IMR-90 (cell line): ENCODE measurements around the gene F2RL1. TPM values are rescaled to one million over a fixed set of nuclear protein-coding genes. Genes with fewer than 3 reads are reported as not detected.
"Not testable (repeated sequence)": the region's sequence is repeated elsewhere in the genome, so short reads cannot be mapped to it uniquely, and the experiment has no call there.

ENCODE experiments used
- ATAC-seq: fragments of 200-7000 bp; cut with Tn5 transposase; 2 replicates; pipeline ENCODE4 v1.9.1; 2020; ENCODE audit warnings: low read depth, mild to moderate bottlenecking, moderate library complexity
- BruUV-seq: library from RNA; stranded (reverse); fragments of 400-500 nt; replicated peaks from 2 replicates; lab custom pipeline; 2021; lab: Mats Ljungman, UMichigan
- CTCF ChIA-PET: fragments of 300-600 bp; formaldehyde crosslinking; extraction: SDS; loops from one replicate; lab custom pipeline; 2021; ENCODE audit warnings: antibody characterized with exemption; lab: Yijun Ruan, JAX
- POLR2A ChIA-PET: fragments of 300-600 bp; sonication (Branson Sonifier 250); formaldehyde crosslinking; loops from one replicate; lab custom pipeline; 2022; ENCODE audit warnings: antibody characterized with exemption; ENCODE audit not compliant: unreplicated experiment; lab: Charles Lee
- DNase-seq: peaks from one replicate; pipeline ENCODE4 v3.0.0; 2013
- H2AFZ ChIP-seq: replicated peaks from 2 replicates; pipeline ENCODE3; 2013; ENCODE audit warnings: low read length, mild to moderate bottlenecking; ENCODE audit not compliant: poor library complexity
- H2AK5ac ChIP-seq: 2 replicates; pipeline ENCODE4 v1.6.1; 2013; ENCODE audit warnings: low read depth, low read length, inconsistent platforms
- H2AK9ac ChIP-seq: replicated peaks from 2 replicates; pipeline ENCODE3; 2013; ENCODE audit warnings: mild to moderate bottlenecking, low read depth, low read length, moderate library complexity; ENCODE audit not compliant: poor library complexity
- H2BK120ac ChIP-seq: 2 replicates; pipeline ENCODE4 v1.6.1; 2013; ENCODE audit warnings: low read depth, low read length, inconsistent platforms
- H2BK15ac ChIP-seq: 3 replicates; pipeline ENCODE4 v1.6.1; 2013; ENCODE audit warnings: low read depth, low read length, inconsistent platforms
- H2BK20ac ChIP-seq: 2 replicates; pipeline ENCODE4 v1.6.1; 2013; ENCODE audit warnings: low read depth, mild to moderate bottlenecking, inconsistent platforms, low read length, moderate library complexity
- H2BK5ac ChIP-seq: 2 replicates; pipeline ENCODE4 v1.6.1; 2013; ENCODE audit warnings: mild to moderate bottlenecking, low read depth, low read length, inconsistent platforms; ENCODE audit not compliant: poor library complexity, severe bottlenecking
- H3K14ac ChIP-seq: replicated peaks from 2 replicates; pipeline ENCODE4 v1.6.1; 2013; ENCODE audit warnings: low read depth, low read length, inconsistent platforms
- H3K18ac ChIP-seq: 2 replicates; pipeline ENCODE4 v1.6.1; 2013; ENCODE audit warnings: low read depth, low read length, control low read depth
- H3K23ac ChIP-seq: 2 replicates; pipeline ENCODE4 v1.6.1; 2013; ENCODE audit warnings: low read depth, low read length, inconsistent platforms
- H3K27ac ChIP-seq: 2 replicates; pipeline ENCODE4 v1.5.1; 2013; ENCODE audit warnings: mild to moderate bottlenecking, control low read depth, low read length; ENCODE audit not compliant: insufficient read depth
- H3K27me3 ChIP-seq: 2 replicates; pipeline ENCODE4 v1.6.1; 2013; ENCODE audit warnings: low read length; ENCODE audit not compliant: control insufficient read depth, insufficient read depth
- H3K36me3 ChIP-seq: 2 replicates; pipeline ENCODE4 v1.6.1; 2013; ENCODE audit warnings: low read length, mixed read lengths; ENCODE audit not compliant: control insufficient read depth, insufficient read depth
- H3K4ac ChIP-seq: 2 replicates; pipeline ENCODE4 v1.6.1; 2013; ENCODE audit warnings: low read depth, low read length, inconsistent platforms
- H3K4me1 ChIP-seq: 2 replicates; pipeline ENCODE4 v1.6.1; 2013; ENCODE audit warnings: low read length, mixed read lengths; ENCODE audit not compliant: control insufficient read depth, insufficient read depth
- H3K4me2 ChIP-seq: 2 replicates; pipeline ENCODE4 v1.6.1; 2013; ENCODE audit warnings: low read depth, mild to moderate bottlenecking, control low read depth, low read length, moderate library complexity
- H3K4me3 ChIP-seq: 2 replicates; pipeline ENCODE4 v1.5.1; 2013; ENCODE audit warnings: low read depth, mild to moderate bottlenecking, control low read depth, low read length, moderate library complexity; ENCODE audit not compliant: insufficient read depth
- H3K56ac ChIP-seq: 2 replicates; pipeline ENCODE4 v1.6.1; 2013; ENCODE audit warnings: low read length, inconsistent platforms; ENCODE audit not compliant: insufficient read depth; ENCODE audit errors: extremely low read depth
- H3K79me1 ChIP-seq, 2 experiments: 2 replicates each; pipeline ENCODE4 v1.6.1; 2013; ENCODE audit warnings: low read length in 2 of 2, inconsistent platforms in 1 of 2, low read depth in 1 of 2
- H3K9ac ChIP-seq: 2 replicates; pipeline ENCODE4 v1.6.1; 2013; ENCODE audit warnings: low read depth, low read length, control low read depth
- H3K9me1 ChIP-seq: 2 replicates; pipeline ENCODE4 v1.6.1; 2013; ENCODE audit warnings: low read length, inconsistent platforms; ENCODE audit not compliant: insufficient read depth
- H3K9me3 ChIP-seq: 2 replicates; pipeline ENCODE4 v1.6.1; 2013; ENCODE audit warnings: low read length; ENCODE audit not compliant: control insufficient read depth, insufficient read depth
- H4K20me1 ChIP-seq: 2 replicates; pipeline ENCODE4 v1.6.1; 2013; ENCODE audit warnings: low read length, inconsistent platforms; ENCODE audit not compliant: insufficient read depth
- H4K5ac ChIP-seq: 2 replicates; pipeline ENCODE4 v1.6.1; 2013; ENCODE audit warnings: mild to moderate bottlenecking, low read depth, low read length, control low read depth
- H4K8ac ChIP-seq, 2 experiments: 2 replicates each; pipeline ENCODE4 v1.6.1; 2013; ENCODE audit warnings: low read depth in 2 of 2, low read length in 2 of 2, control low read depth in 1 of 2, inconsistent platforms in 1 of 2
- H4K91ac ChIP-seq: 2 replicates; pipeline ENCODE4 v1.6.1; 2013; ENCODE audit warnings: low read depth, low read length, inconsistent platforms; ENCODE audit not compliant: insufficient read depth
- CEBPB ChIP-seq: IDR thresholded peaks from 2 replicates; pipeline ENCODE4 v1.6.1; 2012; ENCODE audit warnings: low read depth, low read length, improper control_type of control experiment
- FOS ChIP-seq: fragments of 150-350 bp; IDR thresholded peaks from 2 replicates; pipeline ENCODE4 v1.6.1; 2016; ENCODE audit warnings: low read depth, low read length
- POLR2A ChIP-seq: IDR thresholded peaks from 2 replicates; pipeline ENCODE4 v1.6.1; 2012; ENCODE audit warnings: mild to moderate bottlenecking, low read depth, low read length
- RAD21 ChIP-seq: IDR thresholded peaks from 2 replicates; pipeline ENCODE4 v1.6.1; 2012; ENCODE audit warnings: low read length, improper control_type of control experiment
- RCOR1 ChIP-seq: IDR thresholded peaks from 2 replicates; pipeline ENCODE4 v1.6.1; 2012; ENCODE audit warnings: mild to moderate bottlenecking, low read length, improper control_type of control experiment; ENCODE audit not compliant: insufficient replicate concordance
- RFX5 ChIP-seq: IDR thresholded peaks from 2 replicates; pipeline ENCODE4 v1.8.0; 2012; ENCODE audit warnings: low read depth, mild to moderate bottlenecking, low read length, moderate library complexity
- dilution Hi-C: fragments of 300-500 bp; cut with HindIII; formaldehyde crosslinking; loops from one replicate; pipeline ENCODE4 v1.14.3; 2018; ENCODE audit warnings: low sequenced_read_pairs; ENCODE audit not compliant: unreplicated experiment
- in situ Hi-C: fragments of 300-500 bp; cut with MboI; formaldehyde crosslinking; loops from 3 replicates; pipeline ENCODE4 v1.14.3; 2019; ENCODE audit warnings: low sequenced_read_pairs, inconsistent platforms, mixed read lengths
- intact Hi-C: fragments of 100-400 bp; cut with micrococcal nuclease; formaldehyde crosslinking; loops from 2 replicates; pipeline ENCODE4 v1.10.0; 2022
- polyA plus RNA-seq, 3 experiments: library from polyadenylated mRNA; depleted of rRNA; stranded (reverse); fragments of >200 nt; gene quantifications; 2 replicates each; pipeline ENCODE4 v1.2.3, GENCODE V29; 2012; ENCODE audit warnings: low replicate concordance in 1 of 3
- total RNA-seq: library from RNA; depleted of rRNA; stranded (reverse); fragments of >200 nt; gene quantifications from 2 replicates; pipeline ENCODE4 v1.2.3, GENCODE V29; 2012

The F2RL1 gene
- total and polyA plus RNA-seq, 2 of the 4 experiments (the other 2 are of a cell fraction): 5.6 to 12.4 TPM

- H2BK15ac ChIP-seq: no peak overlapping the region
- POLR2A ChIA-PET: no interaction called here
- no peaks in the 10 kb centered on the region for H3K9me3 ChIP-seq
- no peak overlapping the region for H4K8ac ChIP-seq
- no peaks in the 10 kb centered on the region for H3K79me1 ChIP-seq
- no peak overlapping the region for H2BK20ac ChIP-seq
- DNase-seq (no peak), ATAC-seq (no peak)
- H3K14ac ChIP-seq: no peak overlapping the region
- dilution Hi-C loops: no loop called here
- H3K27me3 ChIP-seq: no peaks in the 10 kb centered on the region
- no peak overlapping the region for H3K18ac ChIP-seq
- H3K36me3 ChIP-seq: no peaks in the 10 kb centered on the region
- no peaks in the 10 kb centered on the region for H4K20me1 ChIP-seq
- no peak overlapping the region for H3K4me3 ChIP-seq
- no peak overlapping the region for H2AK9ac ChIP-seq
- BruUV-seq: no TSS peak
- CTCF ChIA-PET: interaction anchor here (0.6 kb wide), 1 partner anchor 24 kb away, joined by 11 read pairs; no protein-coding TSS in a partner anchor
- no peak overlapping the region for H2AFZ ChIP-seq
- no peak overlapping the region for H3K27ac ChIP-seq
- no peak overlapping the region for H4K91ac ChIP-seq
- no peak overlapping the region for H3K4ac ChIP-seq
- H3K9me1 ChIP-seq: no peaks in the 10 kb centered on the region; the same call in 1 of the 2 replicates
- H2BK5ac ChIP-seq: no peak overlapping the region
- no peaks in the 10 kb centered on the region for H3K4me1 ChIP-seq
- no peak overlapping the region for H2BK120ac ChIP-seq
- TF ChIP-seq RAD21 (no peak), RCOR1 (no peak), FOS (no peak), CEBPB (no peak), POLR2A (no peak), RFX5 (no peak)
- H3K4me2 ChIP-seq: no peak overlapping the region
- no peak overlapping the region for H3K9ac ChIP-seq
- no peak overlapping the region for H4K5ac ChIP-seq
- in situ Hi-C loops: no loop called here
- H3K56ac ChIP-seq: no peak overlapping the region
- intact Hi-C loops: no loop called here
- H2AK5ac ChIP-seq: no peak overlapping the region
- no peak overlapping the region for H3K23ac ChIP-seq
Measured at GRCh38 chr5:76854644-76855043, 35.8 kb downstream of the F2RL1 start.

- H3K4me2 ChIP-seq, in situ Hi-C loops, H3K4me3 ChIP-seq, H4K20me1 ChIP-seq, POLR2A ChIA-PET, BruUV-seq, H3K14ac ChIP-seq, H3K23ac ChIP-seq, H3K9me3 ChIP-seq, H2BK15ac ChIP-seq, H3K56ac ChIP-seq, H3K4ac ChIP-seq, H2BK5ac ChIP-seq, ATAC-seq, DNase-seq, H3K79me1 ChIP-seq, H2AFZ ChIP-seq, H3K9ac ChIP-seq, H3K27ac ChIP-seq, H2BK120ac ChIP-seq, H3K9me1 ChIP-seq, H3K27me3 ChIP-seq, H3K18ac ChIP-seq, H4K91ac ChIP-seq, H3K4me1 ChIP-seq, H3K36me3 ChIP-seq, H4K5ac ChIP-seq, H2BK20ac ChIP-seq, H4K8ac ChIP-seq, dilution Hi-C loops, H2AK9ac ChIP-seq, H2AK5ac ChIP-seq, intact Hi-C loops: not testable (repeated sequence)
- CTCF ChIA-PET: interaction anchor here (0.6 kb wide), 1 partner anchor 24 kb away, joined by 11 read pairs; no protein-coding TSS in a partner anchor
Measured at GRCh38 chr5:76855501-76855900, 36.7 kb downstream of the F2RL1 start.
